GM19463 (cell line): ENCODE results near the gene PPFIBP1.
A peak's percentile ranks its signal among the peaks of the same experiment; 100 is the strongest.
"Not testable (repeated sequence)": the region's sequence is repeated elsewhere in the genome, so short reads cannot be mapped to it uniquely, and the experiment has no call there.

Experiments
- ATAC-seq: cut with Tn5 transposase; IDR thresholded peaks from one replicate; pipeline ENCODE4 v1.9.1; 2021; ENCODE audit warnings: mild to moderate bottlenecking, moderate library complexity; ENCODE audit not compliant: unreplicated experiment

PPFIBP1 gene

DNA sequence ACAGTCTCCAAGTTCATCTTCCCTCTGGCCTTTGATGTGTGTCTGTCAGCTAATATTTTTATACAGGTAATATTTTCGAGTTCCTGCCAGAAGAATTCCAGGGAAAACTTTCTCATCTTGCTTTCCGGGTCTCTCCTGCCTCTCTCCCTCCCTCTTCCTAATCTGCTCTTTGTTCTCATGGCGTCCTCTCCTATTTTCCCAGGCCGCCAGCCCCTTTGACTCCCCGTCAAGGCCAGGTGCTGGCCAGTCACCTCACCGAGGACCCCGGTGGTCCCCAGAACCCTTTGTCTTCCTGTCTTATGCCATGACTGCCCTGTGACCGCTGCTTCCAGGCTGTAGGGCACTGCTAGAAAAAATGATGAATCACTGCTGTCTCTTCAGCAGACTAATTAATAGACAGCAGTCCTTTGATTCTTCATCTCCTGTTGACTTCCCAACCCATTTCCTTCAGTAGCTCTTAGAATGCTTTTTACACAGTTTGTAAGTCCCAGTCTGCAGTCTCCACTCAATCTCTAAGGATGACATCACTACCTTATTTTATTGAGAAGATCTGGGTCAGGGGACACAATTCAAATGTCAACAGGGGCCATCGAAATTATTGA lies 40.7 kb downstream of the PPFIBP1 start:
- no peak for ATAC-seq

DNA sequence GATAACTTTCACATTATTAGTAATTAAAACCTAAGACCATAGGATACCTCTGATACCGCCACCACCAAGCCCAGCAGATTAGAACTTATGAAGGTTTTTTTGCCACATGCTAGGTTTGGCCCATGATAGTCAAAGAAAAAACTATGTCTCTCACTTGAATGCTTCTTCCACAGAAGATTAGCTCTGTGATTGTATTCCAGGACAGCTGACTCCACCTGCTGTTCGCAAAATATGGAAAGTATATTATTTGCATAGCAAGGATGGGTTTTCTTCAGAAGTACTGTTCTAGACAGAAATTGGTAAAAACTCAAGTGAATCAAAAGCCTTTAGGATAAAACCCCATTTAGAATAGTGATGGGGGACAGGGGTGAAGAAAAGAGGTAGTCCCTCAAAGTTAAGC lies 42.2 kb downstream of the PPFIBP1 start:
- ATAC-seq, result no peak

DNA sequence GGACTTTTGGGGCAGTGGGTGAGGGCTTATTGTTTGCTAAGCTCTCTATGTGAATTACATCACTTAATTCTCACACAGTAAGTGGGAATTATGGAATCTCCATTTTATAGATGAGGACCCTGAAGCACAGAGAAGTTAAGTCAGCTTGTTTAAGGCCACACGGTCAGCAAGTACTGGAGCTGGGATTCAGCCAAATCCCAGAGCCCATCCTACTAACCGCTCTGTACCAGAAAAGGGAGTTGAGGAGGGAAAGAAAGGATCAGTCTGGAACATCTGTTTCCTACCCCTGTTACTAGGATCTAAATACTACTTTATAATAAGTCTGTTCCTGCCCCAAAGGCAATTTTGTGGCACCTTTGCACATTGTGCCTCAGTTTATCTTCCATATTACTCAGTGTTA lies 42.6 kb downstream of the PPFIBP1 start:
- ATAC-seq, result no peak

DNA sequence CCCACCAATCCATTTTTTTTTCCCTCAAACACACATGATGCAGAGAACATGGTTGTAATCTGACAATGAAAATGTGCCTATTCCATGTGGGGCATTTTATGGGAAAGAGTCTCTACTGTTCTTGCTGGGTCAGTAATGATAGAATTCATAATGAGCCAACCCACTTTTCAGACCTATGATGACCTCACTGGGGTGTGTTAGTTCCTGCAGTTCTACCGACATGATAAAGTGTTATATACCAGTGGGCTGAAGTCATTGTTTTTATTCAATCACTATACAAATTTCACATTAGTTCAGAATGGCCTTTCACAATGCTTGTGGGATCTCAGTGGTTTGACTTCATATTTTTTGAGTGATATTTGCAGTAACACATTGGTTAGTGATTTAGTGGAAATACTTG lies 47.5 kb downstream of the PPFIBP1 start:
- ATAC-seq, result no peak

DNA sequence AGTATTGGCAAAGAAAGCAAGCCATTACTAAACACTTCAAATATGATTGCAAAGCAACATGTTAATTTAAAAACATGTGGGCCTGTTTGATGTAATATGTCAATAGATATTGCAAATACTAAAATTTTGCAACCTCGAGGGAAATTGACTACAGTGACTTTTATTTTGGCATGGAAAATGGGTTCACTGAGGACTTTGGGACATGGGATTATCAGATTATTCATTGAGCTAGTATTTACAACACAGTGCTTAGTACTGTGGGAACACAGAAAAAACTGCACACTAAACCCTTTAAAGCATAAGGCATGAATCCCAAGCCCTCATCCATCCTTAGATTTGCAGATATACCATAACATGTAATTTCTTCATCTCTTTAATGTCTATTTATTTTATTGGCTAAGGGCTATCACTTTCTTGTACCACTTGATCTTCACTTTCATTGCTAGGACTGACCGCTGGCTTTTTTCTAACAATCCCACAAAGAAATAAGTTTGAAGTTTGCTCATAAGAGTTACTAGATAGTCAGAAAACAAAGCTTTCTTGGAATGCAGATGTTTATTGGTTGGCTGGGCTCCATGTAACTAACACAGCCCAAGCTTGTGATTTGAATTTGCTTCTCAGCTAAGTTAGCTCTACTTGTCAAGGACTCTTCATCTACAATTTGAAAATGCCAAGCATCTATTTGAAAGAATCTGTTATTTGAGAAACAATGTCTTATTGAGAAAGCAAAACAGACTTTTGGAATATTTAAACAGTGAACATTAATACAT lies 48.7 kb downstream of the PPFIBP1 start:
- no peak for ATAC-seq

DNA sequence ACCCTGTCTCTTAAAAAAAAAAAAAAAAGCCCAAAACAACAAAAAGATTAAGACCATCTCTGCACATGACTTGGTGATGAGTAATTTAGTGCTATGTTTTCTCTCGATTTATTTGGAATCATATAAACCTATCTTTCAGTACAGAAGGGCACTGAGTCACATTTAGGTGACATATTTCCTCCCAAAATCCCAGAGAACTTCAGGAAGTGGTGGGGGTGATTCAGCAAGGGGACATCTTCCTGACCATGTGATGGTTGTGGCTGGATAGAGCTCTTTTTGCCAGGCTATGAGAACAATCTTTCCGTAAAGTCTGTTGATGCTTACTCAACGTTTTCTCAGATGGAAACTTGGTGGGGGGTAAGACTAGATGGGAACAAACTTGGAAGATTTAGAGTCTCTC lies 50.0 kb downstream of the PPFIBP1 start:
- no peak for ATAC-seq

DNA sequence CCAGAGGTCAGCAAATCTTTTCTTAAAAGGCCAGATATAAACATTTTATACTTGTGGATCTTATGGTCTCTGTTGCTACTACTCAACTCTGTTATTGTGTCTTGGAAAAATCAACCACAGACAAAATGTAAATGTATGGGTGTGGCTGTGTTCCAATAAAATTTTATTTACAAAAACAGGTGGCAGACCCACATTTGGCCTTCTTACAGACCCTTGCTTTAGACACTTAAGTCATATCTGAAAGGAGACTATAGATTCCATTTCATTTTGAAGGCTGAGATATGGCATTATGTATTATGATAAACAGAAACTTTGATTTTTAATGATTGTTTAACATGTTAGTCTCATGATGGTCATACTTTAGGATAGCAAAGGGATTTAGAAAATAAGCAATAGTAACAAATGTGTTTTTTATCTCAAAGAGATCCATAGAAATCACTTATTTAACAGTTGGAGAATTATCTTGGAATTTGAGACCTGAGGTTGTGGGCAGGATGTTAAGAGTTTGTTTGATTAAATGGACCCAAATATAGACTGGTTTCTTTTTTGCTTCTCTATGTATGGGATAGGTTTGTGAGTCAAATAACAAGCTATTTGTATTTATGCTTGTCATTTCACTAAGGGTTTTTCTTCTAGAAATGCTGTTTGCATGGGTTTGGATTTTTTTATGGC lies 51.2 kb downstream of the PPFIBP1 start:
- ATAC-seq, result no peak

DNA sequence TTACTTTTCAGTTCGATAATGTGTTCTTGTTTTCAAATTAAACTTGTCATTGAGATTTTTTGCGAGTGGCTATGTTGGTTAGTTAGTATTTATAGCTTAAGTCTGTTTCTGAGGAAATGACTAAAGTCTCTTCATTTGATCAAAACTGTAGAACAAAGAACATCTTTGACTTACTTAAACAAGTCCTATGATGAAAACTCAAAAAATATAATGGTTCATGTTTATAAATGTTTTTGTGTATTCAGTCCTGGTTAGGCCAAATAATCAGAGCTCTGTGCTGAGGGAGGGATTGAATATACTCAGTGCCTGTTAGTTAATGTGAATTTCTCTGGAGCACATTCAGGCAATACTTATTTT lies 51.7 kb downstream of the PPFIBP1 start:
- no peak for ATAC-seq

DNA sequence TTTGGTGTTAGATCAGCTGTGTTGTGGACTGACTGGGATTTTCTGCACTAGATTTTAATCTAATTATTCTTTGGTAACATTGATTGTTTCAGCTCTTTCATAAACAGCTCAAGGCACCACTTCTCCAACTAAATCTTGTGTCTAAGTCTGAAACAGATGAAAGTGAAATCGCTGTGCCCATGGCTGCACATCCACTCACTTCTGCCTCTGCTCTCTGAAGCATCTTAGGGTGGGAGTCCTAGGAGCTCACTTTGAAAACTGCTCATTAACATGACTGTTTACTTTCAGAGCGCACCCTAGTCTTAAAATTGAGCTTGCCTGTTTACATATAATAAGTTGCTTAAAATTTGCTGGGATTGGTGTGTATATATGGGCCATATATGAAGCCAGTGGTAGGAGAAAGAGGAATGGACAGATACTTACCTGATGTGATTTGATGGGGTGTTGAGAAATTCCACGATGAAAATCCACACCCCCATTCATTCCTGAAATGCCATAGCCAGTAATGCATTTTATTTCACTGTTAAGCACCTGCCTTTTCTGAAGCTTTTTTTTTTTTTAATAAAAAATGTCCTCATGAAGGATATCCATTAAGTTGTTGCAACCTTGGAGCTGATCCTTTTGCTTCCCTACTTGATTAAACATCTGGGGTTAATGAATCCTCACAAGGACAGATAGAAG lies 52.8 kb downstream of the PPFIBP1 start:
- ATAC-seq, result no peak

DNA sequence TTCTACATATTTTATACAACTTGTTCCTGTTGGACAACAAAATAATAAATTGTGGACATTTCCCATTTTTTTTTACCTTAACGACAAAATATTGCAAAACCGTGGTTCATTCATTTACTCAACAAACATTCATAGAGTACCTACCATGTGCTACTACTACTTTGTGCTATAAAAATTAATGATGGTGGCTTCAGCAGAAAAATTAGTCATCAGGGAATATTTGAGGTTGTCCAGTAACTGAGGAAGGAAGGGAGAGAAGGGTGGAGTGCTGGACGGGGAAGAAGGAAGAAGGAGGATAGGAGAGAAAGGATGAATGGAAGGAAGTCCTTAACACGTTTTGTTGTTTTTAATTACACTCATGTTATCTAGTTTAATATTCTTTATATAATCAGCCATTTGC lies 53.7 kb downstream of the PPFIBP1 start:
- no peak for ATAC-seq

DNA sequence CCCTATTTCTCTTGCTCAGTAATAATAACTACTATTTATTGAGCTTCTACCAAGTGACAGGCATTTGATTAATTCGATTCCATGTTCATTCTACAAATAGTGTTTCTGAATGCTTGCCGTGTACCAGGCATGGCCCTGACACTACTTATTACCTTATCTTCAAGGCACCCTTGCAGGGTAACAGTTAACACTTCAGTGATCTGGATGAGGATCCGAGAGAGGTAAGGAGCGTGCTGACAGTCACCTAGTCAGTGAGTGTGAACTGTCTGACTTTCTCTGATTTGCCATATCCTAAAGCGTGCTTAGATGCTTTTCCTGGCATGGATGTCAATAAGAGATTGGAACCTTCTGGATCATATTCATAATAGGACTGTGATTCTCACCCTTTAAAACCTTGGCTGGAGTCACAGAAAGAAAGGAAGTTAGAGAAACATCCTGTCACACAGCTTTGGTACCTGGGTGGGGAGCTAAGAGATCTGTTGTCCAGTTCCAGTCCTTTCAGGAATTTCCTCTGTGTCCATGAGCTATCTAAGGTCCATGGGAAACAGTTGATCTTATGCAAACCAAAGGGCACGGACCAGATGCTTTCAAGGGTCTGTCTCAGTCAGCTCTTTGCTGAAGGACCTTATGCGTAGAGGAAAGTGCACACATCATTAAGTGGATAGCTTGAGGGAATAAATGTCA lies 54.8 kb downstream of the PPFIBP1 start:
- ATAC-seq, result peak; percentile 43

DNA sequence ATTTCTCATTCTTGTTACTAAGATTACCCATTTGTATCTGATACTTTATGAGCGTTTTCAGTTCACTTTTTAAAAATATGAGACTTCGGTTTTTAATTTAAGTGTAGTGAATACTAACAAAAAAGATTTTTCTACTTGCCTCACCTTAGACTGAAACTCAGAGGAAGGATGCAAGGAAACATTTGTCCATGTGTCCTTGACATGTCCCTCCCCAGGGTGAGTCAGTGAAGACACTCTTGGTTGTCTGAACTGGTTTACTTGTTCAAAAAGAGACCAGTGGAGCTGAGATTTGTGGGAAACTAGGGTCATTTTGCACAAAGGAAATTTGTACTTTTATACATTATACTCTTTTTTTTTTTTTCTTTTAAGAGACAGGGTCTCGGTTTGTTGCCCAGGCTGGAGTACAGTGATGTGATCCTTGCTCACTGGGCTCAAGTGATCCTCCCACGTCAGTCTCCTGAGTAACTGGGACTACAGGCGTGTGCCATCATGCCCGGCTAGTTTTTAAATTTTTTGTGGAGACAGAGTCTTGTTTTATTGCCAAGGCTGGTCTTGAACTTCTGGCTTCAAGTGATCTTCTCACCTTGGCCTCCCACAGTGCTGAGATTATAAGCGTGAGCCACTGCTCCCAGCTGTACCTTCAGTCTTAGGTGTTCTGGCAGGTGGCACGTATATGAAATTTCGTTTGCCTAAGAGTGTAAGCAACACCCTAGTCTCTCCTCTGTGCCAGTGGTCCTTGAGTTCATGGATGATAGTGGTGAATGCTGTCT lies 56.7 kb downstream of the PPFIBP1 start:
- ATAC-seq, result no peak

DNA sequence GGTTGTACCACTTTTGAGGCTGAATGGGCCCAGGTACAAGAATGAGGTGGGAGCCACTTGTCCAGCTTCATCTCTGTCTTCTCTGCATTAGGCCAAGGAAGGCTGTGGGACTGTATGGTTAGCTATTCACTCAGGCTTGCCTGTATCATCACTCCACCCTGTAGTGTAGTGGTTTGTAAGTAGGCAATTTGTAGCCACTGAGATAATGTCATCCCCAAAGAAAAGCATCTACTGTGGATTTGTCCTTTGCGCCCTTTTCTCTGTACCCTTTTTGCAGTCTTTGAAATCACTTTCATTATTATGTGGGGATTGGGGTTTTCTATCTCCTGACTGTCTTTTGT lies 57.3 kb downstream of the PPFIBP1 start:
- not testable (repeated sequence) for ATAC-seq

DNA sequence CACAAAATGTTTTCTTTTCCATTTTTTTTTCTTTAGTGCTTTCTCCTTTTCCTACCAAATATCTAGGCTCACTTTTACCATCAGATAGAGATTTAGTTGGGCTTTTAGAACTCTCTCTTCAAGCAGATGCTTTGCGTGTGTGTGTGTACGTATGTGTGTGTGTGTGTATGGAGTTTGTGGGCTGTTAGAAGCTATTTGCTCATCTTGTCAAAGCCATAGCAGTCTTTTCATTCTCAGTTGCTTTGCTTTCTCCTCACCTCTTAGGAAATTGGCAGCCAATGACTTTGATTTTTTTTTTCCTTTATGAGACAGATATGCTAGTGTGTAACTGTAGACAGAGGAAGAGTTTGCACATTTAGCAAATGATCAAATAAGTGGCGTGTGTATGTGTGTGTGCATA lies 57.8 kb downstream of the PPFIBP1 start:
- not testable (repeated sequence) for ATAC-seq

DNA sequence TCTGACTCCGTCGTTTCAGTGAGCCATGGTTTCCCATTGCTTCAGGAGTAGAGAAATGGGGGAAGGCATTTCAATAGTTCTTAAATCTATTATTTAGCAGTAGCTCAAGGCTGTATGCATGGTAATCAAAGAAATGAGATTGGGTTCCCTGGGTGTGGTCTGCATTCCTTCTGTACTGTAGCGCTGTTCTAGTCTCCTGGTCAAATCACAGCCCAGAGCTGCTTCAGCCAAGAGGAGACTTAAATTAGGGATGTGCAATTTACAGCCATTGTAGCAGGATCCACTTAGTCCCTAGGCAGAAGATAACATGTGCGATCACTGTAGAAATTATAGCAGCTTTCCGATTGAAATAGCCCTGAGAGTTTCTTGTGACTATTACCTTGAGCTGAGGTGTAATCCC lies 58.4 kb downstream of the PPFIBP1 start:
- ATAC-seq, result not testable (repeated sequence)

DNA sequence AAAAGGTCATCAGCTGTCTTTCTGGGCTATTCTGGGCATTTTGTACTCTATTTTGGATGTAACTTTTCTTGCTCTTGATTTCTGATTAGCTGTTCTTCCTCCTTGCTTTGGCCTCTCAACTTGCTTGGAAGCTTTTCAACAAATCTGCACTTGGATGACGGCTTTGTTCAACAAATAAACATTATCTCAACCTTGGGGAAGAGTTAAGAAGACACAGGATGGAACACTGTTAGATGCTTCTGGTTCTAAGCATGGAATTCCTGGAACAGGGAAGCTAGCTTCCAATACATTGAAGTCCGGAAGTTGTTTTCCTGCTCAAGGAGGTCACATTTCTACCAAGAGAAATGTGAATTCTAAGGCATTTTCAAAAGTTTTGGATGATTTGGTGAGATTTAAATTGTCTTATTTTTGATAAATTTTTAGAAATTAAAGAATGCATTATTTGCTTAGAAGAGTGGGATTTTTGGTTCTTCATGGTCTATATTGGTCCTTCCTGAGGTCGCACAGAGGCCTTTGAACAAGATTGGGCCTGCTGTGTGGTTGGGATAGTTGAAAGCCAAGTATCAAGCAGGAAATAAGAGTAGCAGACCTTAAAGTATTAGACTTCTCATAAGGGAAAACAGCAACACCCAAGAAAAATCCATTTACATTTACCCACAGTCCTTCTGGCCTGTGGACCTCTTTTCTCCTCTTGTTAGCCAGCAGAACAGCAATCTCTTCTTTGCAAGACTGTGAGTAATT lies 59.2 kb downstream of the PPFIBP1 start:
- no peak for ATAC-seq

DNA sequence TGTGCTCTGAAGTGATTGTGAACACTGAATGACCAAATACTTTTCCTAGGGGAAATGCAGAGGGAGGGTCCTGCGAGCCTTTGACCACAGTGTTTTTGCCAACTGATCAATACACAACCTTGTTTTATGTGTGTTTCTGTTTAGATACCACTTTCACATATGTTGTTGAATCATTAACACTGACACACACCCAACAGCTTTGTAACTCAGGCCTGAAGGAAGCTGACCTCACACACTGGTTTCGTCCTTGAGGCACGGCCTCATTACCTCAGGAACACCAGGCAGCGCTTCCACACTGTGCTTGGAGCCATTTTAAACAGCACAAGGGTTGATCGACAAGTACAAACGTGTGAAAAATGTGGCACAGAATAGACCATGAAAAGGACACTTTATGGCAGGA lies 60.0 kb downstream of the PPFIBP1 start:
- no peak for ATAC-seq

DNA sequence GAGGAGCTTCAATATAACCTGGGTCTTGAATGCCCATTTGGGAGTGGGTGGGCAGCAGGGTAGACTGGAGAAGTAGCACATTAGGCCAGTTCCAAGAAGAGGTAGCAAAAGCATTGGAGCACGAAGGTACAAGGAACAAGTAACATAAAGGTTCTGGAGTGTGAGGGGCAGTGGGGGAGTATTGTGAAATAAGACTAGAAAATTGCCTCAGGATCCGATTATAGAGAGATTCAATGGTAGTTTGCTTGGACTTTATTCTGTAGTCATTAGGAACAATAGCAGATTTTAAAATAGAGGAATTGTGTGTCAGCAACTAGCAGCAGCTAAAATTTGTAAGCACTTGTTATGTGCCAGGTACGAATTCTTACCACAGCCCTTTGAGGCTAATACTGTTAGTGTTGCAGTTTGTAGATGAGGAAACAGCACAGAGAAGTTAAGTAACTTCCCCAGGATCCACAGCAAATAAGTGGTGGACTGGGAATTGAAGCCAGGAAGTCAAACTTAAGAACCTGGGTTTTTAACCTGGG lies 61.8 kb downstream of the PPFIBP1 start:
- no peak for ATAC-seq

DNA sequence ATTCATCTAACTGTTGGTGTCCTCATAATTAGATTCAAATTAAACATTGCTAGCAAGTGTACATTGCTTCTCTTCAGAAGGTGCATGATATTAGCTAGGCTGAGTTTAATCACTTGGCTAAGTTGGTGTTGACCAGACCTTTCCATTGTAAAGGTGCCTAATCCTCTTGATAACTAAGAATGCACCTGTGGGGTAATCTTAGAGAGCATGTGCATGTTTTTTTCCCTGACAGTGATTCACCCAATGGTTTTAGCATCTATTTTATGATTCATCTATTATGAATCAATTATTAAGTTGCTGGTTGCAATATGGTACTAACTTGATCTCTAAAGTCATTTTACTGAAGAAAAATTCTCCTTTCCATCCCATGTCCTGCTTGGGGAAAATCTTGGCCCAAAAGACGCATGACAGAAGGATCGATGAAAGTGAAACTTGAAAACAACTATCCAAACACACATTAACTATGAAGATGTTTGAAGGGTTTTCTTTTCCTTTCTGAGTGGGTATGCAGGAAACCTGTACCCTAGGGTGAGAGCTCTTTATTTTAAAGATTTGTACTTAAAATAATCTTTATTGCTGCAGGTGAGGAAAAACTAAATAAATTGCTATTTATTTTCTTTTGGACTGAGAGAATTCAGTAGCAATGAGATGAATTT lies 64.2 kb downstream of the PPFIBP1 start:
- ATAC-seq, result not testable (repeated sequence)
